Measurements from ENCODE around the gene C2orf92. TPM values are rescaled to one million over a fixed set of nuclear protein-coding genes. Genes with fewer than 3 reads are reported as not detected.

C2orf92 gene
- polyA plus RNA-seq, 3 donors = 7.9 TPM; not detected in 2

GRCh38 chr2:97738179-97739019, 68.9 kb downstream of the C2orf92 start:
- peaks cover 0 to 2% of the 10 kb centered on the region in 2 donors for H3K36me3 Mint-ChIP-seq
- H3K4me1 ChIP-seq (ENCODE audit: control insufficient read depth in 1 of 2, insufficient read depth in 2 of 2, low read length in 2 of 2) = peaks cover 7% of the 10 kb centered on the region in 2 donors
- H3K4me3 Mint-ChIP-seq = peak overlapping the region in 1 of 2 donors; percentile 0
- DNase-seq = no peak
- H3K9ac ChIP-seq (ENCODE audit: insufficient read depth, low read length, poor library complexity, severe bottlenecking) = no peak overlapping the region
- no peaks in the 10 kb centered on the region for H4K20me1 ChIP-seq (ENCODE audit: insufficient read depth, low read length)
- 98% methylated on average over 9 of the region's 9 CpGs for WGBS (ENCODE audit: insufficient coverage)
- H3K27ac Mint-ChIP-seq = no peak overlapping the region
- H2AFZ ChIP-seq (ENCODE audit: insufficient read depth, low read depth, low read length, poor library complexity, severe bottlenecking) = no peak overlapping the region
- intact Hi-C loops (cut with micrococcal nuclease) = no loop called here
- no peaks in the 10 kb centered on the region for H3K36me3 ChIP-seq (replicated peaks in 1 of 2; ENCODE audit: control insufficient read depth in 1 of 2, insufficient read depth in 2 of 2, low read length in 2 of 2)
- TF ChIP-seq, protein P1, sequence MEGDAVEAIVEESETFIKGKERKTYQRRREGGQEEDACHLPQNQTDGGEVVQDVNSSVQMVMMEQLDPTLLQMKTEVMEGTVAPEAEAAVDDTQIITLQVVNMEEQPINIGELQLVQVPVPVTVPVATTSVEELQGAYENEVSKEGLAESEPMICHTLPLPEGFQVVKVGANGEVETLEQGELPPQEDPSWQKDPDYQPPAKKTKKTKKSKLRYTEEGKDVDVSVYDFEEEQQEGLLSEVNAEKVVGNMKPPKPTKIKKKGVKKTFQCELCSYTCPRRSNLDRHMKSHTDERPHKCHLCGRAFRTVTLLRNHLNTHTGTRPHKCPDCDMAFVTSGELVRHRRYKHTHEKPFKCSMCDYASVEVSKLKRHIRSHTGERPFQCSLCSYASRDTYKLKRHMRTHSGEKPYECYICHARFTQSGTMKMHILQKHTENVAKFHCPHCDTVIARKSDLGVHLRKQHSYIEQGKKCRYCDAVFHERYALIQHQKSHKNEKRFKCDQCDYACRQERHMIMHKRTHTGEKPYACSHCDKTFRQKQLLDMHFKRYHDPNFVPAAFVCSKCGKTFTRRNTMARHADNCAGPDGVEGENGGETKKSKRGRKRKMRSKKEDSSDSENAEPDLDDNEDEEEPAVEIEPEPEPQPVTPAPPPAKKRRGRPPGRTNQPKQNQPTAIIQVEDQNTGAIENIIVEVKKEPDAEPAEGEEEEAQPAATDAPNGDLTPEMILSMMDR (IDR thresholded peaks at IDR 0.05) = no peak
- H3K4me2 ChIP-seq (replicated peaks; ENCODE audit: extremely low read depth, low read length, poor library complexity, severe bottlenecking) = no peak overlapping the region
- peaks cover 1 to 8% (median 6%) of the 10 kb centered on the region in 3 donors for H3K27me3 Mint-ChIP-seq (ENCODE audit: low read depth in 3 of 3)
- no peaks in the 10 kb centered on the region for H3K27me3 ChIP-seq (ENCODE audit: control insufficient read depth in 2 of 2, insufficient read depth in 2 of 2, low read length in 2 of 2)
- no peaks in the 10 kb centered on the region for H3K9me3 ChIP-seq (replicated peaks in 1 of 2; ENCODE audit: control insufficient read depth in 1 of 2, insufficient read depth in 1 of 2, low read length in 2 of 2)
- peaks cover 0 to 3% (median 0%) of the 10 kb centered on the region in 7 donors for H3K9me3 Mint-ChIP-seq
- no peak overlapping the region for H3K4me3 ChIP-seq (replicated peaks in 1 of 3; ENCODE audit: low read depth in 2 of 3, low read length in 3 of 3)
- H3K79me2 ChIP-seq (ENCODE audit: insufficient read depth, low read length) = no peaks in the 10 kb centered on the region
- H3K27ac ChIP-seq (ENCODE audit: low read depth in 1 of 2, low read length in 2 of 2) = no peak overlapping the region
- peaks cover 17% of the 10 kb centered on the region for H3K4me1 Mint-ChIP-seq

DNA sequence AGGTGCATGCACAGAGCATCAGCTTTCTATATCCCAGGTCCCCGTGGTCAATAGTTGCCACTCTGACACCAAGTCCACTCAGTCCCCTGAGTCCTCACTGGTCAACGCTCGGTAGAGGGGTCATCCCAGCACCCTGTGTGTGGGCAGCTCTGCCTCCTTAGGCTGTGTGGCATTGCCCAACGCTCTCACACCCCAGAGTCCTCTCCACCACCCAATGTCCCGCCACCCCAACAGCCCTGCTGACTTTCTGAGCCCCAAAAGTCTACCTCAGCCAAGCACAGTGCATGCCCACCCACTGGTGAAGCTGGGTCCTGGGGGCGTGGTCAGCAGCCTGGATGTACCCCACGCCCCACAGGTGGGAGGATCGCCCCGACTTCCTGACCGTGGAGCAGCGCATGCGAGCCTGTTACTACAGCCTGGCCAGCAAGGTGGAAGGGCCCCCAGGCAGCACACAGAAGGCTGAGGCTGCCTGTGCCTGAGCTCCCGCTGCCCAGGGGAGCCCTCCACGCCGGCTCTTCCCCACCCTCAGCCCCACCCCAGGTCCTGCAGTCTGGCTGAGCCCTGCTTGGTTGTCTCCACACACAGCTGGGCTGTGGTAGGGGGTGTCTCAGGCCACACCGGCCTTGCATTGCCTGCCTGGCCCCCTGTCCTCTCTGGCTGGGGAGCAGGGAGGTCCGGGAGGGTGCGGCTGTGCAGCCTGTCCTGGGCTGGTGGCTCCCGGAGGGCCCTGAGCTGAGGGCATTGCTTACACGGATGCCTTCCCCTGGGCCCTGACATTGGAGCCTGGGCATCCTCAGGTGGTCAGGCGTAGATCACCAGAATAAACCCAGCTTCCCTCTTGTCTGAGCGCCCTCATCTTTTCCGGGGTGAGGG, 69.7 kb downstream of the C2orf92 start:
- no peak overlapping the region for H3K27ac ChIP-seq (ENCODE audit: low read depth in 1 of 2, low read length in 2 of 2)
- H3K27me3 Mint-ChIP-seq (ENCODE audit: low read depth in 3 of 3) = peaks cover 1 to 8% (median 5%) of the 10 kb centered on the region in 3 donors
- H3K4me1 Mint-ChIP-seq = peaks cover 17% of the 10 kb centered on the region
- H2AFZ ChIP-seq (ENCODE audit: insufficient read depth, low read depth, low read length, poor library complexity, severe bottlenecking) = no peak overlapping the region
- no peaks in the 10 kb centered on the region for H3K27me3 ChIP-seq (ENCODE audit: control insufficient read depth in 2 of 2, insufficient read depth in 2 of 2, low read length in 2 of 2)
- H3K4me3 ChIP-seq (replicated peaks in 1 of 3; ENCODE audit: low read depth in 2 of 3, low read length in 3 of 3) = no peak overlapping the region
- H3K36me3 Mint-ChIP-seq = peaks cover 8 to 10% of the 10 kb centered on the region in 2 donors
- peaks cover under 1 to 6% of the 10 kb centered on the region in 2 donors for H3K36me3 ChIP-seq (replicated peaks in 1 of 2; ENCODE audit: control insufficient read depth in 1 of 2, insufficient read depth in 2 of 2, low read length in 2 of 2)
- no peak for DNase-seq
- no peak overlapping the region for H3K4me2 ChIP-seq (replicated peaks; ENCODE audit: extremely low read depth, low read length, poor library complexity, severe bottlenecking)
- no peaks in the 10 kb centered on the region for H3K9me3 ChIP-seq (replicated peaks in 1 of 2; ENCODE audit: control insufficient read depth in 1 of 2, insufficient read depth in 1 of 2, low read length in 2 of 2)
- no peaks in the 10 kb centered on the region for H3K79me2 ChIP-seq (ENCODE audit: insufficient read depth, low read length)
- H4K20me1 ChIP-seq (ENCODE audit: insufficient read depth, low read length) = no peaks in the 10 kb centered on the region
- peaks cover 0 to 3% (median 0%) of the 10 kb centered on the region in 7 donors for H3K9me3 Mint-ChIP-seq
- H3K4me1 ChIP-seq (ENCODE audit: control insufficient read depth in 1 of 2, insufficient read depth in 2 of 2, low read length in 2 of 2) = peaks cover 7% of the 10 kb centered on the region in 2 donors
- no peak overlapping the region for H3K9ac ChIP-seq (ENCODE audit: insufficient read depth, low read length, poor library complexity, severe bottlenecking)
- TF ChIP-seq, protein P1 (IDR thresholded peaks at IDR 0.05) = no peak
- WGBS (ENCODE audit: insufficient coverage) = 99% methylated on average over 18 of the region's 23 CpGs
- intact Hi-C loops (cut with micrococcal nuclease) = no loop called here
- H3K27ac Mint-ChIP-seq = no peak overlapping the region
- no peak overlapping the region for H3K4me3 Mint-ChIP-seq
